Esophagus squamous epithelium (tissue), 4 donors: ENCODE results near the gene NPSR1.
"Not testable (repeated sequence)": the region's sequence is repeated elsewhere in the genome, so short reads cannot be mapped to it uniquely, and the experiment has no call there.

Experiments used
- CTCF ChIP-seq, 6 experiments: fragments of 450-650 bp in 4 of 6; fragments of 200-600 bp in 2 of 6; sonication (generic) in 2 of 6; IDR thresholded peaks; one replicate each; pipeline ENCODE4 v1.5.1; 2016 to 2019; ENCODE audit warnings: antibody characterized with exemption in 6 of 6, mild to moderate bottlenecking in 4 of 6, moderate library complexity in 4 of 6
- POLR2A ChIP-seq, 4 donors: fragments of 450-650 bp; IDR thresholded peaks; one replicate each; pipeline ENCODE4 v1.6.1; 2017; ENCODE audit warnings: antibody characterized with exemption in 4 of 4, mild to moderate bottlenecking in 4 of 4, moderate library complexity in 3 of 4

- TF ChIP-seq POLR2A, CTCF (IDR thresholded peaks at IDR 0.05): not testable (repeated sequence)
Measured at GRCh38 chr7:34870041-34870440, 212.0 kb downstream of the NPSR1 start.
